GM10248 (cell line): Measurements from ENCODE around the gene CES4A.
"Not testable (repeated sequence)": the region's sequence is repeated elsewhere in the genome, so short reads cannot be mapped to it uniquely, and the experiment has no call there.

Experiments
- CTCF ChIA-PET: fragments of 300-600 bp; sonication (Branson Sonifier 250); formaldehyde crosslinking; extraction: SDS; loops from one replicate; lab custom pipeline; 2021; ENCODE audit warnings: antibody characterized with exemption; lab: Yijun Ruan, JAX
- POLR2A ChIA-PET: fragments of 350-650 bp; sonication (Branson Sonifier 250); formaldehyde crosslinking; extraction: SDS; loops from one replicate; lab custom pipeline; 2020; ENCODE audit warnings: antibody characterized with exemption; lab: Yijun Ruan, JAX
- DNase-seq: peaks from one replicate; pipeline ENCODE4 v3.0.0; 2012; ENCODE audit errors: extremely low spot score
- CTCF ChIP-seq: IDR thresholded peaks from 2 replicates; pipeline ENCODE4 v1.5.1; 2012; ENCODE audit warnings: mild to moderate bottlenecking, low read depth; ENCODE audit errors: extremely low read depth, missing control alignments, control extremely low read depth

Gene CES4A

GRCh38 chr16:66954097-66954659 lies 34.2 kb upstream of the CES4A start:
- CTCF ChIA-PET, result interaction anchor here (0.7 to 4.2 kb wide), 36 partner anchors 8 to 510 kb away, joined by 3 to 28 read pairs (median 4); partner anchors contain the start of genes B3GNT9, CES3, CES4A and FBXL8
- DNase-seq, result peak; percentile 79
- peak; percentile 84 for TF ChIP-seq CTCF
- POLR2A ChIA-PET, result no interaction called here

GRCh38 chr16:66955363-66956153 lies 32.8 kb upstream of the CES4A start:
- POLR2A ChIA-PET, DNase-seq: not testable (repeated sequence)
- CTCF ChIA-PET, result interaction anchor here (1.3 to 7.0 kb wide), 5 partner anchors 9 to 229 kb away, joined by 3 to 32 read pairs (median 5); no protein-coding TSS in a partner anchor

DNA sequence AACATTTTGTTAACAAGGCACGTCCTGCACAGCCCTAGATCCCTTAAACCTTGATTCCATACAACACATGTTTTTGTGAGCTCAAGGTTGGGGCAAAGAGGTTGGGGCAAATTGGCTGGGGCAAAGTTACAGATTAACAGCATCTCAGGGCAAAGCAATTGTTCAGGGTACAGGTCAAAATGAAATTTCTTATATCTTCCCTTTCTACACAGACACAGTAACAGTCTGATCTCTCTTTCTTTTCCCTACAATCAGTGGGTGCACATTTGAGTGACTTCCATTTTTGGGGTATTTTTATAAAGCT lies 32.3 kb upstream of the CES4A start:
- CTCF ChIA-PET, result interaction anchor here (1.3 to 7.0 kb wide), 9 partner anchors 9 to 229 kb away, joined by 3 to 32 read pairs (median 4); no protein-coding TSS in a partner anchor
- DNase-seq, POLR2A ChIA-PET: not testable (repeated sequence)

DNA sequence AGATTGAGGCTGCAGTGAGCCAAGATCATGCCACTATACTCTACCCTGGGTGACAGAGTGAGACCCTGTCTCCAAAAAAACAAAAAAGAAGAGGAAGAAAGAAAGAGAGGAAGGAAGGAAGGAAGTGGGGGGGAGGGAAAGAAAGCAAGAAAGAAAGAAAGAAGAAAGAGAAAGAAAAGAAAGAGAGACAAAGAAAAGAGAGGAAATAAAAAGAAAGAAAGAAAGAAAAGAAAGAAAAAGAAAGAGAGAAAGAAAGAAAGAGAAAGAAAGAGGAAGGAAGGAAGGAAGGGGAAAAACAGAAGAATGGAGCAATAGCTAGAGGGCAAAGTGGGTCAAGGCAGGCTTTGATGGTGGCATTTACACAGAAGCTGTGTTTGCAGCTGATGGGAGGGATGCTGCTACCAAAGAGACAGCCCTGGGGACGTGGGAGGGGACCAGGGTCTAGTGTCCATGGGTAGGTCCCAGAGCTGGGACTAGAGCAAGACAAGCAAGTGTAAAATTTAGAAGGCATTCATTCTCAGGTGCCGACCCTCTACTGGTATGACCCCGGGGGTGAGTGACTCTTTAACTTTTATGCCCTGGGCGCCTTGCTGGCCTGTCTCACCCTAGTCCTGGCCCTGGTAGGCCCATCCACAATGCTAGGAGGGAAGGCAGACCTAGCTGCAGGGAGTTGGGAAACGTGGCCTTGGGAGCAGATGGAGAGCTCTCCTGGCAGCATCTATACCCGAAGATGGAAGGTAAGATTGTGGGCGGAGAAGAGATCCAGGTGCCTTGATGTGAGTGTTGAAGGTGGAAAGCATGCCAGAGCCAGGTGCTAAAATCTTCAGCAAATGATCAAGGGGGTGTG lies 29.3 kb upstream of the CES4A start:
- TF ChIP-seq CTCF, result no peak
- ChIA-PET CTCF (interaction anchor here (0.8 to 7.0 kb wide), 10 partner anchors 12 to 302 kb away, joined by 3 to 32 read pairs (median 3); partner anchors contain the start of gene NOL3), POLR2A (no interaction called here)
- DNase-seq, result no peak

GRCh38 chr16:66959704-66960161 lies 28.7 kb upstream of the CES4A start:
- CTCF ChIA-PET, result interaction anchor here (0.8 to 7.0 kb wide), 11 partner anchors 12 to 301 kb away, joined by 3 to 32 read pairs (median 3); no protein-coding TSS in a partner anchor
- TF ChIP-seq CTCF, result no peak
- POLR2A ChIA-PET, result no interaction called here
- DNase-seq, result no peak

DNA sequence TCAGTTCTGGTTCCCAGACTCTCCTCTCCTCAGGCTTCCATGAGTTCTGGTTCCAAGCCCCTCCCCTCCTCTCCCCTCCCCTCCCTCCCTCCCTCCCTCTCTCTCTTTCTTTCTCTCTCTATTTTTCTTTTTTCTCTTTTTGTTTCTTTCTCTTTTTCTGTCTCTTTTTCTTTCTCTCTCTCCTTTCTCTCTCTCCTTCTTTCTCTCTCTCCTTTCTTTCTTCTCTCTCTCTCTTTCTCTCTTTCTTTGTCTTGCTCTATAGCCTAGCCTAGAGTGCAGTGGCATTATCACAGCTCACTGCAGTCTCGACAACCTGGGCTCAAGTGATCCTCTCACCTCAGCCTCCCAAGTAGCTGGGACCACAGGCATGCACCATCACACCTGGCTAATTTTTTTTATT lies 28.1 kb upstream of the CES4A start:
- POLR2A ChIA-PET, result no interaction called here
- TF ChIP-seq CTCF, result no peak
- no peak for DNase-seq
- CTCF ChIA-PET, result interaction anchor here (0.7 to 7.0 kb wide), 14 partner anchors 8 to 278 kb away, joined by 3 to 32 read pairs (median 3); no protein-coding TSS in a partner anchor

- peak; percentile 73 for DNase-seq
- POLR2A ChIA-PET, result interaction anchor here (0.5 to 0.6 kb wide), 2 partner anchors 9 to 140 kb away, joined by 3 read pairs; no protein-coding TSS in a partner anchor
- TF ChIP-seq CTCF, result peak; percentile 86
- CTCF ChIA-PET, result interaction anchor here (0.7 to 7.0 kb wide), 18 partner anchors 9 to 359 kb away, joined by 3 to 32 read pairs (median 3); no protein-coding TSS in a partner anchor
These were observed 27.2 kb upstream of the CES4A start, which contains the start of gene CES3 for GRCh38 chr16:66961065-66961744. CES3 (plus strand) TSS chr16:66961266; CDS start chr16:66961308, 42 bp downstream.
